NT2/D1 (cell line): ENCODE results near the gene BCAS4.

Experiments
- DNase-seq: peaks from one replicate; pipeline ENCODE4 v3.0.0-alpha.2; 2011; ENCODE audit warnings: low read depth, low spot score
- H3K27me3 ChIP-seq: 2 replicates; pipeline ENCODE4 v1.6.0; 2011; ENCODE audit warnings: mild to moderate bottlenecking; ENCODE audit not compliant: insufficient read length, insufficient read depth
- H3K36me3 ChIP-seq: 2 replicates; pipeline ENCODE4 v1.6.1; 2011; ENCODE audit warnings: mild to moderate bottlenecking, low read length, mixed read lengths; ENCODE audit not compliant: insufficient read depth, insufficient read length
- H3K4me1 ChIP-seq: 2 replicates; pipeline ENCODE4 v1.5.1; 2011; ENCODE audit not compliant: insufficient read depth, insufficient read length
- H3K4me3 ChIP-seq: 2 replicates; pipeline ENCODE4 v1.5.1; 2011; ENCODE audit warnings: low read depth; ENCODE audit not compliant: insufficient read length
- H3K9ac ChIP-seq: 2 replicates; pipeline ENCODE4 v1.6.0; 2011; ENCODE audit warnings: low read depth; ENCODE audit not compliant: insufficient read length
- H3K9me3 ChIP-seq: 2 replicates; pipeline ENCODE4 v1.5.1; 2011; ENCODE audit warnings: mild to moderate bottlenecking, low read length; ENCODE audit not compliant: insufficient read depth
- SUZ12 ChIP-seq: IDR thresholded peaks from 2 replicates; pipeline ENCODE4 v1.6.1; 2011; ENCODE audit not compliant: insufficient read length, insufficient read depth; ENCODE audit errors: extremely low read depth
- YY1 ChIP-seq: IDR thresholded peaks from 2 replicates; pipeline ENCODE4 v1.6.1; 2011; ENCODE audit not compliant: insufficient read length, insufficient read depth
- ZNF274 ChIP-seq: IDR thresholded peaks from 2 replicates; pipeline ENCODE4 v1.6.1; 2011; ENCODE audit warnings: mild to moderate bottlenecking, low read depth, low read length

The BCAS4 gene

DNA sequence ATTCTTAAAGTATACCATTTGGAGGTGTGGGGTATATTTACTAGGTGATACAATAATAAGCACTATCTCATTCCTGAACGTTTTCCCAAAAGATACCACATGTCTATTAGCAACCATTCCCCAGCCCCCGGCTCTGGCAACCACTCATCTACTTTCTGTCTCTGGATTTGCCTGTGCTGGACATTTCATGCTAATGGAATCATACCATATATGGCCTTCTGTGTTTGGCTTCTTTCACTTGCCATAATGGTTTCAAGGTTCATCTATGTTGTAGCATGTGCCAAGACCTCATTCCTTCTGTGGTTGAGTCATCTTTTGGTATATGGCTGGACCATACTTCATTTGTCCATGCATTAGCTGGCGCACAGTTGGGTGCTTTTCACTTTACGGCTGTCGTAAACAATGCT, 39.7 kb downstream of the BCAS4 start:
- Histone ChIP-seq H3K27me3 (no peaks in the 10 kb centered on the region), H3K9ac (no peak overlapping the region), H3K36me3 (peaks cover 28% of the 10 kb centered on the region), H3K9me3 (no peaks in the 10 kb centered on the region), H3K4me3 (no peak overlapping the region), H3K4me1 (peaks cover 12% of the 10 kb centered on the region)
- DNase-seq = no peak
- no peak for TF ChIP-seq SUZ12
- no peak for TF ChIP-seq YY1
- no peak for TF ChIP-seq ZNF274

GRCh38 chr20:50837532-50838321, 42.9 kb downstream of the BCAS4 start:
- DNase-seq = no peak
- TF ChIP-seq SUZ12 (no peak), YY1 (no peak), ZNF274 (no peak)
- H3K27me3 ChIP-seq = no peaks in the 10 kb centered on the region
- H3K4me3 ChIP-seq = no peak overlapping the region
- H3K4me1 ChIP-seq = peaks cover 6% of the 10 kb centered on the region
- no peaks in the 10 kb centered on the region for H3K9me3 ChIP-seq
- H3K36me3 ChIP-seq = peaks cover 12% of the 10 kb centered on the region
- no peak overlapping the region for H3K9ac ChIP-seq

- no peak overlapping the region for H3K4me3 ChIP-seq
- no peak overlapping the region for H3K9ac ChIP-seq
- H3K36me3 ChIP-seq = peaks cover 7% of the 10 kb centered on the region
- H3K27me3 ChIP-seq = no peaks in the 10 kb centered on the region
- peaks cover 3% of the 10 kb centered on the region for H3K4me1 ChIP-seq
- TF ChIP-seq SUZ12 (no peak), YY1 (no peak), ZNF274 (no peak)
- DNase-seq = no peak
- H3K9me3 ChIP-seq = no peaks in the 10 kb centered on the region
Observed at GRCh38 chr20:50838322-50838625, 43.4 kb downstream of the BCAS4 start.

DNA sequence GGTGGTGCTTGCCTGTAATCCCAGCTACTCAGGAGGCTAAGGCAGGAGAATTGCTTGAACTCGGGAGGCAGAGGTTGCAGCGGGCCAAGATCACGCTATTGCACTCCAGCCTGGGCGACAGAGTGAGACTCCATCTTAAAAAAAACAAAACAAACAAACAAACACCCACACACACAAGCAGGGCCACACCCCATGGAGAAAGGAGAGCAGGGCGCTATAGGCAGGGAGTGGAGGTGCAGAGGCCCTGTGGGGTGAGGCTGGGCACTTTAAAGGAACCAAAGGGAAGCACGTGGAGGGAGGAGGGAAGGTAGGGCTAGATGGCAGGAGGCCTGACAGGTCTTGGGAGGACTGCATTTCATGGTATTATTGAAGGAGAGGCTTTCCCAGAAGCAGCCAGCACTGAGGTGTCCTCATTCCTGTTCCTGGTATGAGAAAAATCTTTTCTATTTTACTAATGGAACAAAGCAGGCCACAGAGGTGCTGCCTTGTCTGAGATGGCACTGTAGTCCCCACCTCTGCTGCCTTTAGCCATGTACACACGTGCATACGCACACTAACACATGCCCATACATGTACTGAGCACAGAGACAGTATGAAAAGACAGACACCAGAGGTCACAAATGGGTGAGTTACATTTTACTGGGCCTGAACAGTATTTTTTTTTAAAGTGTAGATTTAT, 44.0 kb downstream of the BCAS4 start:
- no peak for TF ChIP-seq ZNF274
- peak overlapping the region; percentile 7 for H3K9ac ChIP-seq
- peaks cover 1% of the 10 kb centered on the region for H3K4me1 ChIP-seq

GRCh38 chr20:50842821-50843220, 48.0 kb downstream of the BCAS4 start:
- Histone ChIP-seq H3K36me3 (peaks cover 21% of the 10 kb centered on the region), H3K4me3 (no peak overlapping the region), H3K9me3 (no peaks in the 10 kb centered on the region), H3K27me3 (no peaks in the 10 kb centered on the region), H3K9ac (no peak overlapping the region), H3K4me1 (peaks cover 15% of the 10 kb centered on the region)
- DNase-seq = no peak
- no peak for TF ChIP-seq SUZ12
- TF ChIP-seq ZNF274 = no peak
- no peak for TF ChIP-seq YY1

More for the DNA sequence above, 44.0 kb downstream of the BCAS4 start:
- H3K9me3 ChIP-seq = no peaks in the 10 kb centered on the region
- H3K36me3 ChIP-seq = peaks cover 7% of the 10 kb centered on the region
- H3K4me3 ChIP-seq = no peak overlapping the region
- H3K27me3 ChIP-seq = no peaks in the 10 kb centered on the region
- DNase-seq = no peak

DNA sequence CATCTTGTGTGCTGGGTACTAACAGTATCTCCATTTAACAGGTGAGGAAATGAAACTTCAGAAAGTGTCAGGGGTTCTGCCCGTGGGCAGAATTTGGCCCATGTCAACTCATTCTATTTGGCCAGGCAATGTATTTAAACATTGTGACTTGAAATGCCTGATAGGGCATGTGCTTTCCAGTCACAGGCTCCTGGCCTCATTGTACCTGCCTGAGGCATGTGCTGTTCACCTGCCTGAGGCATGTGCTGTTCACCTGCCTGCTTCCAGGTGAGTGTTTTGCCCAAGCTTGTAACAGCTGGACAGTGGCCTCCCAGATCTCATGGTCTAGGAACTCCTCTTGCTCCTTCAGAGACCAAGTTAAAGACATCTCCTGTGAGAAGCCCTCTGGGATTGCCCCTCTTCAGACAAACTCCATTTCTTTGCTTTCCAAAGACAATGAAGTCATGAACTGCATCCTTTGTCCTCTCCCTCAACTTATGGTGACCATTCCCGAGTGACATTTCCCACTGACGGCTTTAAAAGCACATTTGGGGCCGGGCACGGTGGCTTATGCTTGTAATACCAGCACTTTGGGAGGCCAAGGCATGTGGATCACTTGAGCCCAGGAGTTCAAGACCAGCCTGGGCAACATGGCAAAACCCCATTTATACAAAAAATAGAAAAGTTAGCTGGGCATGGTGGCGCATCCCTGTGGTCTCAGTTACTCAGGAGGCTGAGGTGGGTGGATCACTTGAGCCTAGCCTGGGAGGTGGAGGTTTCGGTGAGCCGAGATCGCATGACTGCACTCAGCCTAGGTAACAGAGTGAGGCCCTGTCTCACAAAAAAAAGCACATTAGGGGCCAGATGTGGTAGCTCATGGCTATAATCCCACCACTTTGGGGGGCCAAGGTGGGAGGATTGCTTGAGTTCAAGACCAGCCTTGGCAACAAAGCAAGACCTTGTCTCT, 48.7 kb downstream of the BCAS4 start:
- Histone ChIP-seq H3K4me1 (peaks cover 15% of the 10 kb centered on the region), H3K9ac (no peak overlapping the region), H3K36me3 (peaks cover 21% of the 10 kb centered on the region), H3K27me3 (no peaks in the 10 kb centered on the region), H3K9me3 (no peaks in the 10 kb centered on the region), H3K4me3 (no peak overlapping the region)
- no peak for DNase-seq
- TF ChIP-seq YY1 = no peak
- TF ChIP-seq SUZ12 = no peak
- TF ChIP-seq ZNF274 = no peak

- DNase-seq = no peak
- H3K9ac ChIP-seq = no peak overlapping the region
- no peak overlapping the region for H3K4me3 ChIP-seq
- H3K9me3 ChIP-seq = no peaks in the 10 kb centered on the region
- peaks cover 21% of the 10 kb centered on the region for H3K36me3 ChIP-seq
- H3K4me1 ChIP-seq = peaks cover 15% of the 10 kb centered on the region
- no peaks in the 10 kb centered on the region for H3K27me3 ChIP-seq
- TF ChIP-seq ZNF274 = no peak
- no peak for TF ChIP-seq SUZ12
- no peak for TF ChIP-seq YY1
Observed at GRCh38 chr20:50844430-50845100, 49.7 kb downstream of the BCAS4 start.
